ENCODE data around the gene HERPUD2.

DNA sequence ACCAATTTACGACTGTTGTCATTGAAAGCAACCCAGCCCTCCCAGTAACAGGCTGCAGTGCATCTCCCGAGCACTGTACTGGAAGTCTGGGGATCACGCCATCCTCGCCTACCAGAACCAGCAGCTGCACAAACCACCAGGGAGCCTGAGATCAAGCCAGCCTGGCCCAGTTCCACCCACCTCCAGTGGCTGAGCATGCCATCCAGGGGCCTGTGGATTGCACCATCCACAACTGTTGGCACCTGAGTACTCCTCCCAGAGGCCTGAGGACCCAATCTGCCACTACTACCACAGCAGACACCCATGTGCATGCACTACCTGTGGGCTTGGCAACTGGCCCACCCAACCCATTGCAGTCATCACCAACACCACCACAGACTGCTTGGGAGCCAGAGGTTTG lies 44.2 kb downstream of the HERPUD2 start:
- TF ChIP-seq, protein P1, sequence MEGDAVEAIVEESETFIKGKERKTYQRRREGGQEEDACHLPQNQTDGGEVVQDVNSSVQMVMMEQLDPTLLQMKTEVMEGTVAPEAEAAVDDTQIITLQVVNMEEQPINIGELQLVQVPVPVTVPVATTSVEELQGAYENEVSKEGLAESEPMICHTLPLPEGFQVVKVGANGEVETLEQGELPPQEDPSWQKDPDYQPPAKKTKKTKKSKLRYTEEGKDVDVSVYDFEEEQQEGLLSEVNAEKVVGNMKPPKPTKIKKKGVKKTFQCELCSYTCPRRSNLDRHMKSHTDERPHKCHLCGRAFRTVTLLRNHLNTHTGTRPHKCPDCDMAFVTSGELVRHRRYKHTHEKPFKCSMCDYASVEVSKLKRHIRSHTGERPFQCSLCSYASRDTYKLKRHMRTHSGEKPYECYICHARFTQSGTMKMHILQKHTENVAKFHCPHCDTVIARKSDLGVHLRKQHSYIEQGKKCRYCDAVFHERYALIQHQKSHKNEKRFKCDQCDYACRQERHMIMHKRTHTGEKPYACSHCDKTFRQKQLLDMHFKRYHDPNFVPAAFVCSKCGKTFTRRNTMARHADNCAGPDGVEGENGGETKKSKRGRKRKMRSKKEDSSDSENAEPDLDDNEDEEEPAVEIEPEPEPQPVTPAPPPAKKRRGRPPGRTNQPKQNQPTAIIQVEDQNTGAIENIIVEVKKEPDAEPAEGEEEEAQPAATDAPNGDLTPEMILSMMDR (IDR thresholded peaks at IDR 0.05), result no peak
- TF ChIP-seq EP300 (IDR thresholded peaks at IDR 0.05) (no peak), POLR2A (IDR thresholded peaks at IDR 0.05) (no peak)
